OCI-LY7 (cell line): ENCODE measurements around the gene SERPINE2.

Source experiments
- CTCF ChIP-seq: fragments of 200-600 bp; sonication (generic); conservative IDR thresholded peaks from 2 replicates; pipeline ENCODE4 v1.5.1; 2014; ENCODE audit warnings: mild to moderate bottlenecking, antibody characterized with exemption, low read length, moderate library complexity, mixed read lengths
- EZH2phosphoT487 ChIP-seq: fragments of 200-600 bp; sonication (generic); IDR thresholded peaks from 2 replicates; pipeline ENCODE4 v1.6.1; 2018; ENCODE audit warnings: low read depth, borderline replicate concordance, mild to moderate bottlenecking, mixed run types, antibody characterized with exemption, low read length, moderate library complexity, mixed read lengths

GRCh38 chr2:223944166-223944702 lies 94.9 kb downstream of the SERPINE2 start:
- no peak for TF ChIP-seq CTCF
- no peak for TF ChIP-seq EZH2phosphoT487
